Stimulated activated CD4-positive, alpha-beta T cell treated with anti-CD3 and anti-CD28 coated beads, Interleukin-2, amount 100 ng/mL, for 24 hours (primary cell): ENCODE measurements around the gene CHKB.
"Not testable (repeated sequence)": the region's sequence is repeated elsewhere in the genome, so short reads cannot be mapped to it uniquely, and the experiment has no call there.

Experiments used
- DNase-seq, 2 donors: peaks; one replicate each; pipeline ENCODE4 v3.0.0-alpha.2; 2020

Gene CHKB

DNA sequence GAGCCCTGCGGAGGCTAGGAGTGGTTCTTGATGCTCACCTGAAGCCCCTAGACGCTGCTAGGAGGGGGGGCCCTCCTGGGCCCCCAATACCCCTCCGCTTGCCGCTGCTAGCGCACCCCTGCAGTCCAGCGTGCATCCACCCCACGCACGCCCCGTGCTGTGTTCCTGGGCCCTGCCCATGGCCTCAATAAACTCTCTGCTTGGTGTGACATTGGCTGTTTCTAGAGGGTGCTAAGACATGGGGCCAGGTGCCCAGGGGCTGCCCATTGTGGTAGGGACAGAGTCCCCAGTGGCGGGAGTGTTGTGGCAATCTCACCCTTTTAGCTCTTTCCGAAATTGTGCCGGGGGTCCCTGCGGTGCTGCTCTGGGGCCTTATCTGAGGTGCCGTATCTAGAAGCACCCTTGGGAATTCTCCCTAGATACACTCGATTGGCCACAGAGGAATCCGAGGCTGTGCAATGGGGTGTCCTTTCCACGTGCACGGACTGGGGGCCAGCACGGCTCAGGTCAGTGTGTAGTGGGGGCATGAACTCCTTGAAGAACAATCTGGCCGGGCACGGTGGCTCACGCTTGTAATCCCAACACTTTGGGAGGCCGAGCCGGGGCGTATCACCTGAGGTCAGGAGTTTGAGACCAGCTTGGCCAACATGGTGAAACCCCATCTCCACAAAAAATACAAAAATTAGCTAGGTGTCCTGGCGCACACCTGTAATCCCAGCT lies 28.9 kb upstream of the CHKB start:
- no peak for DNase-seq

DNA sequence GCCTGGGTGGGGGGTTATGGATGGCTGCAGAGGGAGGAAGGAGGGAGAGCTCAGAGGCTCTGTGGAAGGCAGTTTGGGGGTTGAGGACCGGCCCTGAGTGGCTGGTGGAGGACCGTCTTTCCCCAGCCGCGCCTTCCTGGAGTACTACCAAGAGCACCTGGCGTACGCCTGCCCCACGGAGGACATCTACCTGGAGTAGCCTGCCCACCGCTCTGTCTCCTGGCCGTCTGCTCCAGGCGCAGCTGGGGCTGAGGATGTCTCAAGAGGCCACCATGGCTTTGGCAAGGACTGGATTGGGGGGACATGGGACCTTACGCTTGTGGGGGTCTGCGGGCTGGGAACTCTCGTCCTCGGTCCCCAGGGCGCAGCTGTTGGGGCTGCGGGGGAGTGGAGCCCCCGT lies 27.9 kb upstream of the CHKB start:
- DNase-seq, result no peak

DNA sequence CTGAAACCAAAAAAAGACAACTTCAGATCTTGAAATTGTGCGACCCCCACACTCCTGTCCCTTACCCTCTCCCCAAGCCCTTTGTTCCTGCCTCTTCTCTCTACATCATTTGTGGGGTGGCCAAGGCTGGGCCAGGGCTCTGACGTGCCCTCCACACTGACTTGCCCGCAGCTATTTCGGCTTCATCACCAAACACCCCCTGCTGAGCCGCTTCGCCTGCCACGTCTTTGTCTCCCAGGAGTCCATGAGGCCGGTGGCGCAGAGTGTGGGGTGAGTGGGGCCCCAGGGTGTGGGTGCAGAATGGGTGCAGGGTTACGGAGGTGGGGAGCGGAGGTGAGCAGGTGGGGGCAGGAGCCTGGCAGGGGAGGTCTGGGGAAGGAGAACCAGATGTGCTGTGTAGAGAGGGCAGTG lies 27.4 kb upstream of the CHKB start:
- no peak for DNase-seq

DNA sequence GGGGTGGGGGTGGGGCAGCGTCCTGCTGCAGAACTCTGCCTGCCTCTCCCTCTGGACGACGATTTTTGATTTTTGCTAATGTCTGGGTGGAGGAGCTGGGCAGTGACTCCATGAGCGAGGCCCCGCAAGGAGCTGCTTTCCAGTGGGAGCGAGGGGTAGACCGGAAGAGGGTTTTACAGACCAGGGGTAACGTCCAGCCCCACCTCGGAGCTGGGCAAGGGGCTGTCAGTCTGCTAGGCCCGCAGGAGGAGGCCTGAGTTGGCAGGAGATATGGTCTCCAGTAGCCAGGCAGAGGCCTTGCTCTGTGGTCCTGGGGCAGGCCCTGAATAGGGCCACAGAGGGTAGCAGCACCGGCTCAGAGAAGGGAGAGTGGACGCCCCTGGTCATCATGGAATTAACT lies 26.9 kb upstream of the CHKB start:
- no peak for DNase-seq

DNA sequence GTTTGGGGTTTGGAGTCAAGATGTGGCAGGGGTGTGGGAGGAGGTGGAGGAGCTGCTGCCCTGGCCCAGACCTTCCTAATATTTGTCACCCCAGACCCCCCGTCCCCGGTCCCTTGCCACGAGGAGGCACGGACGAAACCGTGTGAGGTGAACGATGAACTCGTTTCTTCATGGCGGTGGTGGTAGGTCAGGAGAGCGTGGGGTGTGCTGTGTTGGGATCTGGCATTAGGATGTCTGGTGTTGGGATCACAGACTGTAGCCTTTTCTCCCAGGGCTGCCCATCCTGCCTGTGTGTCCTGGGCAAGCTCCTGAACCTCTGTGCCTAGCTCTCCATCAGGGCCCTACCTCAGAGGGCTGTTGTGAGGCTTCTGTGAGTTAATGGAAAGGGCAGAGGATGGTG lies 26.3 kb upstream of the CHKB start:
- no peak for DNase-seq

DNA sequence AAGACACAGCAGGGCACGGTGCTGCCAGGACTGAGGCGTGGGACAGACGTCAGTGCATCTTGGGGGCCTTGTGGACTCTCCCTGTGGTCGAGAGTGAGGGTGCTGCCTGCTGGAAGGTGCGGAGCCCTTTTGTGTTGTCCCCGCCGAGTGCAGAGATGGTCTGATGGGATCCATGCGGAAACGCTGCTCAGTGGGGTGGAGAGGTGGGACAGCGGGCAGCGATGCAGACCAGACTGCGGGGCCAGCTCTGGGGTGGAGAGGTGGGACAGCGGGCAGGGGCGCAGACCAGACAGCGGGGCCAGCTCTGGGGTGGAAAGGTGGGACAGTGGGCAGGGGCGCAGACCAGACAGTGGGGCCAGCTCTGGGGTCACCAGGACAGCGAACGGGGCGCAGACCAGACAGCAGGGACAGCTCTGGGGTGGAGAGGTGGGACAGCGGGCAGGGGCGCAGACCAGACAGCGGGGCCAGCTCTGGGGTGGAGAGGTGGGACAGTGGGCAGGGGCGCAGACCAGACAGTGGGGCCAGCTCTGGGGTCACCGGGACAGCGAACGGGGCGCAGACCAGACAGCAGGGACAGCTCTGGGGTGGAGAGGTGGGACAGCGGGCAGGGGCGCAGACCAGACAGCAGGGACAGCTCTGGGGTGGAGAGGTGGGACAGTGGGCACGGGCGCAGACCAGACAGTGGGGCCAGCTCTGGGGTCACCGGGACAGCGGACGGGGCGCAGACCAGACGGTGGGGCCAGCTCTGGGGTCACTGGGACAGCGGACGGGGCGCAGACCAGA lies 25.6 kb upstream of the CHKB start:
- DNase-seq, result not testable (repeated sequence)

DNA sequence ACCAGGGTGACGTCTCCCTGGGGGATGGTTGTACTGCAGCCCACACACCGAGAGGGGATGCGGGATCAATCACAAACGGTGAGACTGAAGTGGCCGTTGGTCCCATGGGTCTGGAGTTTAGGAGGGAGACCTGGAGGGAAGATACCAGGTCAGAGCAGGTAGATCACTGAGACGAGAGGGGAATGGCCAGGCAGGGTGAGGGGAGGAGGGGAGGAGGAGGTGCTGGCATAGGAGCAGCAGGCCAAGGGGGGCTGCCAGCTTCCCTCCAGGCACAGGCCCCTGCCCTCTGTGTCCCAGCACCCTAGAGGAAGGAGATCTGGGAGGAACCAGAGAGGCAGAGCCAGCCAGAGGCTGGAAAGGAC lies 25.0 kb upstream of the CHKB start:
- no peak for DNase-seq

DNA sequence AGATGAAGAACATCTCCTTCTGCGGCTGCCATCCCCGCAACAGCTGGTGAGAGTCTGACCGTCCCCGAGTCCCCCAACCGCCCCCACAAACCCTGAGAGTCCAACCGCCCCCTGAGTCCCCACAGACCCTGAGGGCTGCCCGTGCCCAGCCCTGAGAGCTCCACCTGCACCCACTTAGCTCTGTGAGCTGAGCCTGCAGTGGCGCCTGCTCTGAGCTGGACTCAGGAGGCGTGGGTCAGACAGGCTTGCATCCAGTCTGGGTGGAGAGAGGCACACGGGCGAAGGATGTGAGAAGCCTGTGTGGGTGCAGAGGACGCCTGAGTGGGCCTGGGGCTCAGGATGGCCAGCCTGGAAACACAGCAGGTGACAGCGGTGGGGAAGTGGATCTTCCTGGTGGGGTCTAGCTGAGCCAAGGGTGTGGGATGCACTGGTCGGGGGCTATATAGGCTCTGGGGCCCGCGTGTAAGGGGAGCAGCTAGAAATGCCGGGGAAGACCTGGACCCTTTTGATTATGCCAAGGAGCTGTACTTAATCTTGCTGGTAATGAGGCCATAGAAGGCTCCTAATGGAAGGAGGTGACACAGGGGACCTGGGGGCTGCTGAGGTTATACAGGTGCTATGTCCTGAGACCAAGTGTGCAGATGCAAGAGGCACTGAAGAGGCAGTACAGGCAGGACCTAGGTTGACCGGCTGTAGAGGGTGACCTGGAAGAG lies 24.5 kb upstream of the CHKB start:
- DNase-seq, result no peak

DNA sequence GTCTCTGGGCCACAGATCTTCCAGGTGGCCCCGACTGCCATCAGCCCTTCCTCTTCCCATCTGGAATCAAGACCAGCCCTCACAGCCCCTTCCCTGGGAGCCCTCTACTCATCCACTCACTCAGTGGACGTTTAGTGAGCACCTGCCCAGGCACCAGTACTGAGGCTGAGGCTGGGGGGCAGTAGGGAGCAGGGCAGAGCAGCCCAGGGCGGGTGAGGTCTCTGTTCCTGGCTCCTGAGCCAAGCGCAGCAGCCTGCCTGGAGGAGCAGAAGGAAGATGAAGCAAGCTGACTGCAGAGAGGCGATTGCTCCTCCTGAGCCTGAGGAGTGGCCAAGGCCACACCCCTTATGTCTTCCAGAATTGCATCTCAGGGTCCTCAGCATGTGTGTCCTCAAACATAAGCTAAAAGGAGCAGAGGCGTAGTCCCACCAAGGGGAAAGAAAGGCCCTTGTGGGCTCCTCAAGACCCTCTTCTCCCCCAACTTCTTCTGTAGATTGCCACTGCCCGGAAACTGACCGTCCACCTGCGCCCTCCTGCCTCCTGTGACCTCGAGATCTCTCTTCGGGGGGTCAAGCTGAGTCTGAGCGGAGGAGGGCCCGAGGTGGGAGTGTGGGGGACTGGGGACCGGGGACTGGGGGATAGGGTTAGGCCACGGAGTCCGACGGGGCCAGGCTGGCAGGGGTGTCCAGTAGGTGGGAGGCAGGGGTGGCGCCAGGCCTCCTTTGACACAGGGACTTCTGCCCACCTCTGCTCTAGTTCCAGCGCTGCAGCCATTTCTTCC lies 23.7 kb upstream of the CHKB start:
- DNase-seq, result no peak

DNA sequence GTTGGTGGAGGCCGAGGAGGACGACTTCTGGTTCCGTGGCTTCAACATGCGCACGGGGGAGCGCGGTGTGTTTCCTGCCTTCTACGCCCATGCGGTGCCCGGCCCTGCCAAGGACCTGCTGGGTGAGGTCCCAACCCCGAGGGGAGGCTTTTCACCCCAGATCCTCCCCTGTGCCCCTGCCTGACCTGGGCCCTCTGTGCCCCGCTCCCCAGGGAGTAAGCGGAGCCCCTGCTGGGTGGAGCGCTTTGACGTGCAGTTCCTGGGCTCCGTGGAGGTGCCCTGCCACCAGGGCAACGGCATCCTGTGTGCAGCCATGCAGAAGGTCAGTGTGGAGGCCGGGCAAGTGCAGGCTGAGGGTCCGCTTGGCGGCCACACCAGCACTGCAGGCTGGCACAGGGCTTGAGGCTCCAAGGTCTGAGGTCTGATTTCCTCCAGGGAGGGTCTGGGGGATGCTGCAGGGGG lies 23.0 kb upstream of the CHKB start:
- no peak for DNase-seq

DNA sequence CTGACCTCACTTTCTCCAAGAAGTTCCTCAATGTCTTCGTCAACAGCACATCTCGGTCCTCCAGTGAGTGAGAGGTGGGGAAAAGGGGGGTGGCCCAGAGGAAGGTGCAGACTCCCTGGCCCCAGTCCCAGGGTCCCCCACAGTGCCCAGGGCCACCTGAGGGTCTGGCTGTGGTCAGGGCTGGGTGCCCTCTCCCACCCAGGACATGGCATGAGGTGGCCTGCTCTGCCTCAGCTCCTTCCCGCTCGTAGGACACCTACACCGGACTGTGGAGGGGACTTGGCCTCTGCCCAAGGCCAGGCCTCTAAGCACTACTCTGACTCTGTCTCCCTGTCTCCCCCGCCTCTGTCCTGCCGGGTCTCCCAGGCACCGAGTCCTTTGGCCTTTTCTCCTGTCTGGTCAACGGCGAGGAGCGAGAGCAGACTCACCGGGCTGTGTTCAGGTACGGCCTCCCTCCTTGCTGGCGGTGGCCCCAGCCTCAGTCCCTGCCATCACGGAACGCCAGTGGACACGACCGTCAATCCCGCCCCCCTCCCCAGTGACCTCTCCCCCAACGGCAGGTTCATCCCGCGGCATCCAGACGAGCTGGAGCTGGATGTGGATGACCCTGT lies 22.5 kb upstream of the CHKB start:
- DNase-seq, result no peak

DNA sequence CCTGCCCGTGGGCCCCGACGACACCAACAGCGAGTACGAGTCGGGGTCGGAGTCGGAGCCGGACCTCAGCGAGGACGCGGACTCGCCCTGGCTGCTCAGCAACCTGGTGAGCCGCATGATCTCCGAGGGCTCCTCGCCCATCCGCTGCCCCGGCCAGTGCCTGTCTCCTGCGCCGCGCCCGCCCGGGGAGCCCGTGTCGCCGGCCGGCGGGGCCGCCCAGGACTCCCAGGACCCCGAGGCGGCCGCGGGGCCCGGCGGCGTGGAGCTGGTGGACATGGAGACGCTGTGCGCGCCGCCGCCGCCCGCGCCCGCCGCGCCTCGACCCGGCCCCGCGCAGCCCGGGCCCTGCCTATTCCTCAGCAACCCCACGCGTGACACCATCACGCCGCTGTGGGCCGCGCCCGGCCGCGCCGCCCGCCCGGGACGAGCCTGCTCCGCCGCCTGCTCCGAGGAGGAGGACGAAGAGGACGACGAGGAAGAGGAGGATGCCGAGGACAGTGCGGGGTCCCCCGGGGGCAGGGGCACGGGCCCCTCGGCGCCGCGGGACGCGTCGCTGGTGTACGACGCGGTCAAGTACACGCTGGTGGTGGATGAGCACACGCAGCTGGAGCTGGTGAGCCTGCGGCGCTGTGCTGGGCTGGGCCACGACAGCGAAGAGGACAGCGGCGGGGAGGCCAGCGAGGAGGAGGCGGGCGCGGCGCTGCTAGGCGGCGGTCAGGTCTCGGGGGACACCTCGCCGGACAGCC lies 21.8 kb upstream of the CHKB start:
- no peak for DNase-seq

DNA sequence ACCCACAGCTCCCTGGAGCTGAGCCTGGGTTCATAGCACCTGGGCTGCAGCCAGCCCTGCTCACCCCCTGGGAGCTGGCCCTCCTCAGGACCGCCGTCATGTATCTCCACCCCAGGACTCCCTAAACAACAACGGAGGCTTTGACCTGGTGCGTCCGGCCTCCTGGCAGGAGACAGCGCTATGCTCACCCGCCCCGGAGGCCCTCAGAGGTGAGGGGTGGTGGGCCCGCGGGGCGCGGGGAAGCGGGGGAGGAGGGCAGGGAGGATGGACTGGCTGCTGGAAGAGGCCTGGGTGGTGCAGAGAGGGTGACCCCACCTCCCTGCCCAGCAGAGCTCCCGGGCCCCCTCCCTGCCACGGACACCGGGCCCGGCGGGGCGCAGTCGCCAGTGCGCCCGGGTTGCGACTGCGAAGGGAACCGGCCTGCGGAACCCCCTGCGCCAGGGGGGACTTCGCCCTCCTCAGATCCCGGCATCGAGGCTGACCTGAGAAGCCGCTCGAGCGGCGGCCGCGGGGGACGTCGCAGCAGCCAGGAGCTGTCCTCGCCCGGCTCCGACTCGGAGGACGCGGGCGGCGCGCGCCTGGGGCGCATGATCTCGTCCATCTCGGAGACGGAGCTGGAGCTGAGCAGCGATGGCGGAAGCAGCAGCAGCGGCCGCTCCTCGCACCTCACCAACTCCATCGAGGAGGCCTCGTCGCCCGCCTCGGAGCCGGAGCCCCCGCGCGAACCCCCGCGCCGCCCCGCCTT lies 21.0 kb upstream of the CHKB start:
- DNase-seq, result no peak

DNA sequence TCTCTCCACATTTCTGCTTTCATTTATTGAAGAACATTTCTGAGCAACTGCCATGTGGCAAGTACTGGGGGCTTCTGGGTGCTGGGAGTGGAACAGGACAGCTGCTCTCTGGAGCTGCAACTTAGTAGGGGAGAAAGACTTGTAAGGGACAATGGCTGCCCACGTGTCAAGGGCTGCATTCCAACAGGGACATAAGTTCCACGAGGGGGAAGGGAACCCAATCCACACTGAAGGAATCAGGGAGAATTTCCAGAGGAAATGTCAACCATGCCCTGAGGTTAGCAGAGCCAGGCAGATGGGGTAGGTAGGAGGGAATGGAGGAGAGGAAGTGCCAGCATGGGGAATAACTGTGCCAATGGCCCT lies 19.7 kb upstream of the CHKB start:
- DNase-seq, result no peak

DNA sequence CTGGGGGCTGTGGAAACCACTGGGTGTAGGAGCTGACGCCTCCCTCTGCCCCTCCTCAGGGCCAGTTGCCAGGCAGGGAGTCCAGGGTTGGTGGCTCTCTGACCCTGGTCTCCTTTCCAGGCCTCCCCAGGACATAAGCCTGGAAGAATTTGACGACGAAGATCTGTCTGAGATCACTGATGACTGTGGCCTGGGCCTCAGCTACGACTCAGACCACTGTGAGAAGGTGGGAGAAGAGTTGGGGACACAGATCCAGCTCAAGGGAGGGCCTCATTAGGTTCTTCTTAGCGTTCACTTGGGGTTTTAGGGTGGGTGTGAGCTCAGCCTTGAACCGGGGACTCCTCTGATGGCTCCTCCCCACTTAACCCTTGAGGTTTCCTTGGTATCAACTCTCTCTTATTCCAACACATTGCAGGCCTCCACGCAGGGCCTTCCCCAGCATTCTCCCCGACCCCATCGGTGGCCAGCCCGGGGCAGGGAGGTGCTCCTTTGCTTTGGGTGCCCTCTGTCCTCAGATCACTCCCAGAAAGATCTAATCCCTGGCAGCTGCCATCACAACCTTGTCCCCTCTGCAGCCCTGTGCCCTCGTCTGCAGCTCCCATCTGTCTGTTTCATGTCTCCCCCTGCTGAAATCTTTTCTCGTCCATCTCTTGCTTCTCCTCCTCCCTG lies 19.2 kb upstream of the CHKB start:
- no peak for DNase-seq

DNA sequence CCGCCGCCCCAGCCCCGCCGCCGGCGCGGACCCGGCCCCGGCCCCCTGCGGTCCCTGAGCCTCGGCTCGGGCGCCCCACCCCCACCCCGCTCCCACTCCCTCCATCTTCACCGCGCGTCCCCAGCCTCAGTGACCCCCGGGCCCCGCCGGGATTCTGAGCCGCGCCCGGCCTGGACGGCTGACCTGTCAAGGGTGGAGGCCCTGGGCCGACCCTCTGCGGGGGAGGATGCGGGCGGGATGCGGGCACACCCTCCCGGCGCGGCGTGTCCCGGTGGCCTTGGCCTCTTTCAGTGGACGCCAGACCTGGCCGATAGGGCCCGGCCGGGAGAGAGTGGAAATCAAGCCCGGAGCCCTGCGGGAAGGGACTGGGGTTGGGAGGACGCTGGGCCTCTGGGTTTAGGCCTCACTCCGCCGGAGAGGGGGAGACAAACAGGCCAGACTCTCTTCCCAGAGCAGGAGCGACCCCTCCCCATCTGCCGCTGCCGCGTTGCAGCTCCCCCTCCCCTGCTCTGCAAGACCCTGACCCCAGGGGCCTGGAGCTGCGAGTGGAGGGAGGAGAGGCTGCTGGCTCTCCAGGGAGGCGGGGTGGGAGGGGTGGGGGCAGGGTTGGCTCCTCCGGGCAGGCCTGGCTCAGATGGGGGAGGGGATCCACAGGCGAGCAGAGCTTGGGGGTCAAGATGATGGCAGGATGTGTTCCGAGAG lies 18.5 kb upstream of the CHKB start:
- DNase-seq, result no peak

DNA sequence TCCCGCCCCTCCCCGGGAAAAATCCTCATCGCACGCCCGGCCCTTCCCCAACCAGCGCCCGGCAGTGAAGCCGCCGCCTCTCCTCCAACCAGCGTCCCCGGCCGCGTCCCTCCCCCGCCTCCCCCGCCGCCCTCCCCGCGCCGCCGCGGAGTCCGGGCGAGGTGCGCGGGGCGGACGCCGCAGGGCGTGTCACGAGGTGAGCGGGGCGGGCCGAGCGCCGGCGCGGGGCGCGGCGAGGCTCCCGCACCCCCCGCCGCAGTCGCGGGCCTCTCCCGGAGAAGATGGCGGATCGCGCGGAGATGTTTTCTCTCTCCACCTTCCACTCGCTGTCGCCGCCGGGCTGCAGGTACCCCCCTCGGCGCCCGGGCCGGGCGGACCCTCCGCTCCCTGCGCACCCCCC lies 17.9 kb upstream of the CHKB start, which contains the start of gene MAPK8IP2:
TSS of gene MAPK8IP2 (plus strand) at position 256 of the 400 bp plus-strand sequence. CDS start at position 282, 26 bp downstream.
- DNase-seq, result peak in 1 of 2 donors; percentile 14

DNA sequence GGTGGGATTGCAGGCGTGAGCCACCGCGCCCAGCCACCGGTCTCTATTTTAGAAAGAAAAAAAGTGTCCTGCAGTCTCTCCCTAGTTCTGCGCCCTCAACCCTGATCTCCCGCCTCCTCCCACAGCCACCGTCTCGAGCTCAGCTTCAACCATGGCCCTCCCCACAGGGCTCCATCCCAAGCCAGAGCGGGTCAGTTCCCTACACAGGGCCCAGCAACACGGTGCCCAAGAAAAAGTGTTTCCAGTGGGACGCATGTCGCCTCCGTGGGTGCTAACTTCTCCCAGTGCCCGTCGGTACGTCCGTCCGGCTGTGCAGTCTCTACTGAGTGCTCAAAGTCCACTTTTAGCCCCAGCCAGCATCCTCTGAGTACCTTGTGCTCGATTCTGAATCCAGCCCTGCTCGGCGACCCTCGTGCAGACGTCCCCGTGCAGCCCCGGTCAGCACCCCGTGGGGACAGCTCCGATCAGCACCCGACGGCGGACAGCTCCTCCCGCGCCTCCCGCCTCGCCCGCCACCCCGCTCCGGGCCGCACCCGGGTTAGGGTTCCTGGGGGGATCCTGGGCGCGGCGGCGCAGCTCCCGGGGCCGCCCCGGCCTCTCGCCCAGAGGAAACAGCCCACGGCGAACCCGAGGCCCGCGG lies 17.3 kb upstream of the CHKB start:
- DNase-seq, result peak; percentile 64 to 69

DNA sequence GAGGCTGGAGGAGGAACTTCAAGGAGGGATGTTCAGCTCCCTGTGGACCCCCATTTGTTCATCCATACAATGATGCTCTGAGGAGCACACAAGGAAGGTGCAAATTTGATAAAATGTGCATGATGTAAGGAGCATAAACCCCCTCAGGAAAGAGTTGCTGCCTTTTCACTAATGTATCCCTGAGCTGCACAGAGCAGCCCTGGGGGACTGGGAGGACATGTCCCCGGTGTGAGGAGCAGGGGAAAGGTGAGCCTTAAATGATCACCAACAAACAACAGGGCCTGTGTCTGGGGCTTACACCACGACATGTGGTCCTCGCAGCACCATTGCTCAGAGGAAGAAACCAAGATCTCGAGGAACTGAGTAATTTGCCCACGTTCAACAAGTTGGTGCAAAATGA lies 14.4 kb upstream of the CHKB start:
- no peak for DNase-seq
